Stimulated activated CD4-positive, alpha-beta T cell treated with anti-CD3 and anti-CD28 coated beads, Interleukin-12 subunit alpha, Interleukin-12 subunit beta, amount 100 ng/mL, for 48 hours (primary cell): ENCODE results near the gene TMEM219.
"Not testable (repeated sequence)": the region's sequence is repeated elsewhere in the genome, so short reads cannot be mapped to it uniquely, and the experiment has no call there.

ENCODE experiments used
- DNase-seq, 3 donors: peaks; one replicate each; pipeline ENCODE4 v3.0.0-alpha.2; 2020; ENCODE audit warnings: low read depth in 2 of 3, low spot score in 1 of 3

The TMEM219 gene

DNA sequence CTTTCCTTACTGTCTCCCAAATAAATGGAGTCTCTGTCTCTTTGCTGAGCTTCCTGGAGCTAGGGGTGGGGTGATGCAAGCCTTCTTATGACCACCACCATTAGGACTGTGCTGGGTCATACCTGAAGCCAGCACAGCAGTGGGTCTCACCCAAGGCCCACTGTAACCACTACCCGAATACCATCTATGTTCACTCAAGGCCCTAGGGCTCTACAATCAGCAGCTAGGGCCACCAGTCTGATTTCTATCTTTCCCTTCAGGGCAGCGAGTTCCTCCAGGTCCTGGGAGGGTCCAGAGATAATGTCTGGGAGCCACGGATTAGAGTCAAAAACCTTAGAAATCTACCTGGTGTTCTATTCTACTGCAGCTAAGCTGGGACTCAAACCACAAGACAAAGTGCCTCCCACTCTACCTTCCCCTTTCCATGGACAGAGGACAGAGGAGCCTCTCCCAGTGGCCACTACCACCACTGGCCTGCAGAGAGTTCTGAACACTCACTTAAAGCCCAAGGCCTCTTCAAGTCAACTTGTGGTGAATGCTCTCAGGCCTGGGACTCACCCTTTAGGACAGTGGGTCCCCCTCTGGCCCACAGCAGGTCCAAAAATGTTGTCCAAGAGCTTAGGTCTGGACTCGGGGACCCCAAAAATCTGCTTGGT, 10.9 kb upstream of the TMEM219 start:
- no peak for DNase-seq

DNA sequence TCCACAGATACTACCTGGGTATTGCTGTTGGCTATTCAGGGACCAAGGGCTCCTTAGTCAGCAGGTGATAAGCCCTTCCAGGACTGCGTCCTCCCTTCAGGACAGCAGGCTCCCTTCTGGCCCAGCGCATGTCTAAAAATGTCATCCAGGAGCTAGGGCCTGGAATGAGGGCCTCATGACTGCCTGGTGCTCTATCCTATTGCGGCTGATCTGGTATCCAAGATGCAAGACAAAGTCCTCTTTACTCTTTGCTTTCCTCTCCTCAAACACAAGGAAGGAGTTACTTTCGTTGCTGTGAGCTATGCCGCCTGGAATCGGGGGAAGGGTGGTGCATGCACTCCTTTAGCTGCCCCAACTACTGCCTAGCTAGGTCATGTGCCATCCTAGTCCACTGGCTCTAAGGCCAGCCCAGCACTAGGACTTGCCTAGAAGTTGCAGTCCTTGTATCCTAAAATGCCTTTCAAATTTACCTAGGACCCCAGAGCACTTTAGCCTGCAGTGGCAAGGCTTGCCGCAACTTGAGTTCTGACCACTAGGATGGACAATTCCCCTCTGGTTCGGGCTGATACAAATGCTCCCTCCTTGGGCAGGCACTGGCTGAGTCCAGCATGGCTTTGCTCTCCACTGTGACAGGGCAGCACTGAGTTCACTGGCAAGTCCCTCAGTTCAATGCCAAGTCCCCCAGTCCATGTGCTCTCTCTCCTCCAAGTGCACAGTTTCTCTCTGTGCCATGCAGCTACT, 10.1 kb upstream of the TMEM219 start:
- no peak for DNase-seq

- no peak for DNase-seq
Observed at GRCh38 chr16:29958756-29959155, 3.1 kb upstream of the TMEM219 start.

GRCh38 chr16:29959293-29959692, 2.6 kb upstream of the TMEM219 start:
- DNase-seq = no peak

DNA sequence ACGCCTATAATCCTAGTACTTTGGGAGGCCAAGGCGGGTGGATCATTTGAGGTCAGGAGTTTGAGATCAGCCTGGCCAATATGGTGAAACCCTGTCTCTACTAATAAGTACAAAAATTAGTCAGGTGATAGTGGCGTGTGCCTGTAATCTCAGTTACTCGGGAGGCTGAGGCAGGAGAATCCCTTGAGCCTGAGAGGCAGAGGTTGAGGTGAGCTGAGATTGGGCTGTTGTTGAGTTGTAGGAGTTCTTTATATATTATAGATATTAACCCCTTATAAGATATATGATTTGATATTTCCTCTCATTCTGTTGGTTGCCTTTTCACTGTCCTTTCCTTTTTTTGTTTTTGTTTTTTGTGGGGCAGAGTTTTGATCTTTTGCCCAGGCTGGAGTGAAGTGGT, 2.1 kb upstream of the TMEM219 start:
- DNase-seq = not testable (repeated sequence)

DNA sequence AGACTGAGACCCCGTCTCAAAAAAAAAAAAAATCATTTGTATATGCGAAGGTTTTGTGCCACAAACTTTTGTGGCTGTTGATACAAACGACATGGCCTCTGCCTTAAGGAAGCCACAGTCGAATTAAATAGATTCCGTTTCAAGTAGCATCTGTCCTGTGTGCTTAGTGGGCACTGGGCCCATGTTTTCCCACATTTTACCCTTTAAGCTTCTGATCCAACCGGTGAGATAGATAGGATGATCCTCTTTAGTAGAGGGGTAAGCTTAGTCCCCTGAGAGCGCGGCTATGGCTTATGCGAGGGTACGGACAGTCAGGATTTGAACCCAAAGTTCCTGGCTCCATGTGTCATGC, 776 bp upstream of the TMEM219 start:
- no peak for DNase-seq

DNA sequence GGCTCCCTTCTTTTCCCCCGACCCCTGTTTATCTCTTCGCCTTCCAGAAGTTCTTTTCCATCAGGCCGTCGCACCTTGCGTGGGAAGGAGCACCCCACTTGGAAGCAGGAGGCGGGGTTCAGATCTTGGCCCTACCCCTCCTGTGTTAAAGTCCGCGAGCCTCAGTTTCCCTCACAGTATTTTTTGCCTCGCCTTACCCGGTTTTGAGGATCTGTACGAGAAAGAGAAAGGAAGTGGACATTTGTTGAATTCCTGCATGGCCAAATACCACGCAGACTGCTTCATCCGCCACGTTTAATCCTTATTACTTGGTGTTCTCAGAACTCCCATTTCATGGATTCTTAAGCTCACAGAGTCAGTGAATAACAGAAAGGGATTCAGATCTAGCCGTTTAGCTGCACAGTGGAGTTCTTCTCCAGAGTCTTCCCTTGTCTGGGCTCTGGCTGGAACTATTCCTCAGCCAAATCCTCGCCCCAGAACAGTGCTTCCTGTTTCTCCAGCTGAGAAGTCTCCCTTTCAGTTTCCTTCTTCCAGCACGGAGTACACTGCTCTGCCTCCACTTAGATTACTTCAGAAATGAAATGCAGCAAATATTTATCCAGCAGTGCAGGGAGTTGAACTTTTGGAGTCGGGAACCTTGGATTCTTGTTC, 590 bp downstream of the TMEM219 start:
- no peak for DNase-seq

- DNase-seq = no peak
Observed at GRCh38 chr16:29963021-29963743, 1.3 kb downstream of the TMEM219 start.

DNA sequence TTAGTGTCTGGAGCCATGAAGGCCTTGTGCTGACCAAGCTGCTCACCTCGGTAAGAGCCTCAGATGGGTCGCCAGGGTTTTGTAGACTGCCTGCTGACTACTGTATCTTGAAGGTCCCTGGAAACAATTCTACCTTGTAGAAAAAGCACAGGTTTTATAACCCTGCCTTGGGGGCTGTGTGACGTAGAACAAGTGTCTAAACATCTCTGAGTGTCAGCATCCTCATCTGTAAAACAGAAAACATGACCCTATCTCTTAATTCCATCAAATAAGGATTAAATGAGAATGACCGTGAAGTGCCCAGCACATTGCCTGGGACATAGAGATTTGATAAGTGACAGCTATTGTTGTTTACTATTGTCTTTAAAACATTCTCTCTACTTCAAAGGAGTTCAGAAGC, 6.3 kb downstream of the TMEM219 start:
- DNase-seq = no peak

DNA sequence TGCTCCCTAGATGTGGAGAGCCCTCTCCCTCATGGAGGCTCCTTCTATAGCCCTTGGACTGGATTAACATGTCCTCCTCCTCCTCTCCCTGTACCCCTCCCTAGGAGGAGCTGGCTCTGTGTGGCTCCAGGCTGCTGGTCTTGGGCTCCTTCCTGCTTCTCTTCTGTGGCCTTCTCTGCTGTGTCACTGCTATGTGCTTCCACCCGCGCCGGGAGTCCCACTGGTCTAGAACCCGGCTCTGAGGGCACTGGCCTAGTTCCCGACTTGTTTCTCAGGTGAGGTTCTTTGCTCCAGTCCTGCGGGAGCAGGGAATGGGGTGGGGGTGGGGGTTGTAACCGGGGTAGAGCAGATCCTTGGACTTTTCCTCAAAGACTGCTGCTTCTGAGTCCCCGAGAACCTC, 9.4 kb downstream of the TMEM219 start:
- no peak for DNase-seq

DNA sequence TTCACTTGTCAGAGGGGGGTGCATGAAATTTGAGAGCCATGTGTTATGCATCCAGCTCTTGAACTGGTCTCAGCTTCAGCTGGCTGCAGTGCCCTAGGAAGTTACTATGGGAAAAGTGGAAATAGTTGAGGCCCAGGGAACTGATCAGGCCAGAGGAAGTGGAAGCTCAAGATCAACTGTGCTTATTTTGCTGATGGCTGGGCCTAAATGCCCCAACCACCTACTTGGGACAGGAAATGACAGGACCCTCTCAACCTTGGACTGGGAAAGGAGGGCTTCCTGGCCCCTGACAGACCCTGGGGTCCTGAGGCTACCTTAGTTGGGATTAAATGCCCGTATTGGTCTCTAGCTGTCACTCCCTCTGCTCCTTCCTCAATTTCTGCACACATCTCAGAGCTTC, 10.6 kb downstream of the TMEM219 start:
- DNase-seq = no peak

DNA sequence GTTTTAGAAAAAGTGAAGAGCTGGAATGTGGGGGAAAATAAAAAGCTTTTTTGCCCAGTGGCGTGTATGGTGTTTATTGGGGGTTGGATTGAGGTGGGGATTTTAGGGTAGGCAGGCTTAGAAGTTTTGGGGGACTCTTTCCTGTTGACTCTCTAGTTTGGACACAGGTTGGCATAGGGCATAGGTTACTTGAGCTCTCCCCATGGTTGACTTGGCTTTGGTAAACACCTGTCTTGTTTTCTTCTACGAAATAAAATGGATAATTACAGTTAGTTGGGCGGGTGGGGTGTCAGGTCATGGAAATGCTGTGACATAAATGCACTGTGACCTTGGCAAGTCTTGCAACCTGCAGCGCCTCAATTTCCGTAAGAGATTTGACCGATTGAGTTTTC, 11.1 kb downstream of the TMEM219 start:
- DNase-seq = no peak

GRCh38 chr16:29973384-29974246, 11.7 kb downstream of the TMEM219 start, which contains the start of gene TAOK2:
Gene TAOK2, plus strand, starts transcription at chr16:29973868. Its CDS starts 3,905 bp downstream, at chr16:29977773.
- peak; percentile 90 to 97 (median 96) for DNase-seq

GRCh38 chr16:29974291-29975133, 12.6 kb downstream of the TMEM219 start:
- DNase-seq = no peak

GRCh38 chr16:29975134-29975538, 13.3 kb downstream of the TMEM219 start:
- no peak for DNase-seq

- no peak for DNase-seq
Observed at GRCh38 chr16:29975811-29976511, 14.1 kb downstream of the TMEM219 start.

GRCh38 chr16:29977063-29977825, 15.4 kb downstream of the TMEM219 start:
- DNase-seq = no peak

- no peak for DNase-seq
Observed at GRCh38 chr16:29978081-29978480, 16.2 kb downstream of the TMEM219 start.
